Activated naive CD4-positive, alpha-beta T cell treated with anti-CD3 and anti-CD28 coated beads for 36 hours (primary cell): ENCODE results near the gene HDAC5. TPM values are rescaled to one million over a fixed set of nuclear protein-coding genes. Genes with fewer than 3 reads are reported as not detected.
A peak's percentile ranks its signal among the peaks of the same experiment; 100 is the strongest.
"Not testable (repeated sequence)": the region's sequence is repeated elsewhere in the genome, so short reads cannot be mapped to it uniquely, and the experiment has no call there.

ENCODE experiments used
- CTCF ChIA-PET: fragments of 350-600 bp; sonication (Branson Sonifier 250); formaldehyde crosslinking; loops from one replicate; lab custom pipeline; 2021; ENCODE audit warnings: antibody characterized with exemption; lab: Charles Lee
- DNase-seq: peaks from one replicate; pipeline ENCODE4 v3.0.0-alpha.2; 2020
- H3K27ac Mint-ChIP-seq: one replicate; pipeline ENCODE4 v1.8.0; 2021; ENCODE audit warnings: mild to moderate bottlenecking, mixed read lengths
- H3K27me3 Mint-ChIP-seq: one replicate; pipeline ENCODE4 v1.8.0; 2021; ENCODE audit warnings: low read depth, mixed read lengths
- H3K36me3 Mint-ChIP-seq: one replicate; pipeline ENCODE4 v1.8.0; 2021; ENCODE audit warnings: low read depth, mixed read lengths
- H3K4me1 Mint-ChIP-seq: one replicate; pipeline ENCODE4 v1.8.0; 2021; ENCODE audit warnings: low read depth, mixed read lengths
- H3K4me3 Mint-ChIP-seq: one replicate; pipeline ENCODE4 v1.8.0; 2021; ENCODE audit warnings: mild to moderate bottlenecking, moderate library complexity, mixed read lengths
- H3K9me3 Mint-ChIP-seq: one replicate; pipeline ENCODE4 v1.8.0; 2021; ENCODE audit warnings: mixed read lengths
- intact Hi-C: fragments of 100-400 bp; cut with micrococcal nuclease; formaldehyde crosslinking; loops from one replicate; pipeline ENCODE4 v1.15.1; 2023
- total RNA-seq, 2 experiments: library from RNA; stranded (reverse); gene quantifications; one replicate each; pipeline ENCODE4 v1.2.3, GENCODE V29; 2021

The HDAC5 gene
- total RNA-seq, 2 experiments from 2014 or later = 17.9 to 18.9 TPM

DNA sequence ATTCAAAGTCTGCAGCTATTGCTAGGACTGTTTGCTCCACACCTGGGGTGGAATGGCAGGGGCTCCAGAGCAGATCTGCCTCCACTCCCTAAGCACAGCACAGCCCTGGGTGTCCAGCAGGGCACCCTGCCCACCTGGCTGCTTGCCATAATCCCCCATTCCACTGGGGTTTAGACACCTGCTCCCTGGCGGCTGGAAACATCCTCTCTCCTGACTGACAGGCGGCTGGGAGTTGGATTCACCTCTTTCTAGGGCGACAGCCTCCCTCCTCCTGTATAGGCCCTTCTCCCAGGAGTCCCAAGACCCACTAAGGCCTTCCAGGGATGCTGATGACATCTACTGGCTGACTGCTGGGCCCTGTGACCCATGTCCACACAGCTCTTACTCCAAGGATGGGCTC lies 18.0 kb downstream of the HDAC5 start:
- H3K4me1 Mint-ChIP-seq = peaks cover 1% of the 10 kb centered on the region
- H3K9me3 Mint-ChIP-seq = no peaks in the 10 kb centered on the region
- CTCF ChIA-PET = interaction anchor here (0.6 to 1.9 kb wide), 3 partner anchors 10 to 108 kb away, joined by 3 to 5 read pairs (median 3); no protein-coding TSS in a partner anchor
- no peaks in the 10 kb centered on the region for H3K36me3 Mint-ChIP-seq
- no peak for DNase-seq
- no peaks in the 10 kb centered on the region for H3K27me3 Mint-ChIP-seq
- no peak overlapping the region for H3K4me3 Mint-ChIP-seq
- intact Hi-C loops = no loop called here
- no peak overlapping the region for H3K27ac Mint-ChIP-seq

- Mint-ChIP-seq H3K4me3 (no peak overlapping the region), H3K9me3 (no peaks in the 10 kb centered on the region), H3K27me3 (no peaks in the 10 kb centered on the region), H3K4me1 (no peaks in the 10 kb centered on the region), H3K36me3 (no peaks in the 10 kb centered on the region), H3K27ac (no peak overlapping the region)
- CTCF ChIA-PET = interaction anchor here (0.9 kb wide), 1 partner anchor 13 kb away, joined by 3 read pairs; no protein-coding TSS in a partner anchor
- no peak for DNase-seq
- intact Hi-C loops = no loop called here
Measured at GRCh38 chr17:44102849-44103622, 20.4 kb downstream of the HDAC5 start.

DNA sequence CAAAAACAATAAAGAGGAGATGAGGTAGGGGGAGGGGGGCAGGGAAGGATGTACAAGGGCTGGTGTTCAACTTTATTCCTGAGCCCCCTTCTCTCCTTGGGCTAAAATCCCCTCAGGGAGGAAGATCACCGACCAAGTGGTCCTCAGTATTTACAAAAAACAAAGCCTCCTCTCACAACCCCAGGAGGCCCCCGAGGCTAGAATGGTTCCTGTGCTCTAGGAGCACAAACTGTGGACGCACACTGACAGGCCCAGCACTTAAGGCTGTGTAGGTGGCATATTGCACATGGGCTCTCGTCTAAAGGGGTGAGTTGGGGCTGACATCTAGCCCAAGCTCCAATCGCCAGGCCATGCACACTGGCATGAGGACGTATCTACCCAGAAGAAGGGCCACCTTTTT lies 21.6 kb downstream of the HDAC5 start:
- H3K27me3 Mint-ChIP-seq, H3K4me1 Mint-ChIP-seq, H3K27ac Mint-ChIP-seq, H3K4me3 Mint-ChIP-seq, intact Hi-C loops, H3K9me3 Mint-ChIP-seq, DNase-seq, H3K36me3 Mint-ChIP-seq: not testable (repeated sequence)
- CTCF ChIA-PET = interaction anchor here (0.8 to 1.7 kb wide), 2 partner anchors 14 to 18 kb away, joined by 6 read pairs; no protein-coding TSS in a partner anchor

- Mint-ChIP-seq H3K36me3 (no peaks in the 10 kb centered on the region), H3K9me3 (no peaks in the 10 kb centered on the region), H3K27ac (no peak overlapping the region), H3K27me3 (no peaks in the 10 kb centered on the region), H3K4me3 (no peak overlapping the region), H3K4me1 (peaks cover 10% of the 10 kb centered on the region)
- no peak for DNase-seq
- CTCF ChIA-PET = interaction anchor here (0.9 to 1.9 kb wide), 4 partner anchors 13 to 37 kb away, joined by 3 to 5 read pairs (median 3); no protein-coding TSS in a partner anchor
- intact Hi-C loops = no loop called here
Measured at GRCh38 chr17:44097110-44097958, 26.1 kb downstream of the HDAC5 start.

DNA sequence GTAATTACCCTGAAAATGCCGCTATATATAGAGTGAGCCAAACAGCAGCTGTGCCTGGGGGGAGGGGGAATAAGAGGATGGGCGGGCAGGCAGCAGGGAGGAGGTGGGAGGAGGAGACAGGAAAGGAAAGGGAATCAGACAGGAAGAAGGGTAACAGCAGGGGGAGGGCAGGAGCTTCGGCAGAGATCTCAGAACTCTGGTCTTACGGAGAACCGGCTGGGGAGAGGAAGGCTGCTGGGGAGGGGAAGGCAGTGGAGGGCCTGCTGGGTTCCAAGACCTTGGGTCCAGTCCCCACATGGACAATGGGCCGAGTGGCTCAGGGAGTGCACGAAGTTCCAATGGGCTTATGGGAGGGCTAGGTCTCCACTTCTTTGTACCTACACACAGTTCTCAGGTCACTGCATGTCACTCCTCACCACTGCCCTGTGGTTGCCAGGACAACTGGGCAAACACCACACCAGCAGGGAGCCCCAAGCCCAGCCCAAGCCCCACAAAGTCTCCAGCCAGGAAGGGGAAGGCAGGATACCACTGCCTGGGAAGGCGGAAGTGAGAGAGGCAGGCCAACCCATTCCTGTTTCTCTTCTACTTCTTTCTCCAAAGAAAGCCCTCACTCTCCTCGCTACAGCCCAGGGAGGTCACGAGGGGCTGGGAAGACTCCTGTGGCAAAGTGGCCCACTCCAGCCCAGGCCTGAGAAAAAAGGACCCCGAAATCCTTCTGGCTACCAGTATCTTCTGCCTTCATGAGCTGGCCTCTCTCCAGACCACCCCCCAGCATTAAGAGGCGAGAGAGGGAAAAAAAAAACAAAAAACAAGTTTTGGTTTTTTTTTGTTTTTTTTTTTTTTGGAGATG lies 27.6 kb downstream of the HDAC5 start:
- DNase-seq = peak; percentile 15
- CTCF ChIA-PET = interaction anchor here (1.9 kb wide), 1 partner anchor 12 kb away, joined by 5 read pairs; no protein-coding TSS in a partner anchor
- intact Hi-C loops = no loop called here
- Mint-ChIP-seq H3K27ac (no peak overlapping the region), H3K36me3 (no peaks in the 10 kb centered on the region), H3K27me3 (no peaks in the 10 kb centered on the region), H3K4me3 (no peak overlapping the region), H3K9me3 (no peaks in the 10 kb centered on the region), H3K4me1 (peaks cover 10% of the 10 kb centered on the region)

- H3K27ac Mint-ChIP-seq = no peak overlapping the region
- no peaks in the 10 kb centered on the region for H3K36me3 Mint-ChIP-seq
- H3K27me3 Mint-ChIP-seq = no peaks in the 10 kb centered on the region
- DNase-seq = no peak
- intact Hi-C loops = no loop called here
- CTCF ChIA-PET = interaction anchor here (0.7 to 2.5 kb wide), 2 partner anchors 11 to 16 kb away, joined by 3 to 10 read pairs; no protein-coding TSS in a partner anchor
- H3K4me3 Mint-ChIP-seq = no peak overlapping the region
- peaks cover 10% of the 10 kb centered on the region for H3K4me1 Mint-ChIP-seq
- no peaks in the 10 kb centered on the region for H3K9me3 Mint-ChIP-seq
Measured at GRCh38 chr17:44095388-44095646, 28.1 kb downstream of the HDAC5 start.

- H3K36me3 Mint-ChIP-seq = no peaks in the 10 kb centered on the region
- no peak overlapping the region for H3K4me3 Mint-ChIP-seq
Measured at GRCh38 chr17:44094701-44095387, 28.6 kb downstream of the HDAC5 start.

GRCh38 chr17:44093231-44093900 lies 30.1 kb downstream of the HDAC5 start:
- no peaks in the 10 kb centered on the region for H3K36me3 Mint-ChIP-seq
- H3K9me3 Mint-ChIP-seq = no peaks in the 10 kb centered on the region
- intact Hi-C loops = no loop called here
- H3K4me1 Mint-ChIP-seq = peaks cover 10% of the 10 kb centered on the region
- no peaks in the 10 kb centered on the region for H3K27me3 Mint-ChIP-seq
- CTCF ChIA-PET = interaction anchor here (2.5 kb wide), 1 partner anchor 9 kb away, joined by 10 read pairs; no protein-coding TSS in a partner anchor
- no peak overlapping the region for H3K27ac Mint-ChIP-seq
- no peak overlapping the region for H3K4me3 Mint-ChIP-seq
- DNase-seq = no peak

More at GRCh38 chr17:44094701-44095387, 28.6 kb downstream of the HDAC5 start:
- peaks cover 10% of the 10 kb centered on the region for H3K4me1 Mint-ChIP-seq
- H3K9me3 Mint-ChIP-seq = no peaks in the 10 kb centered on the region
- H3K27me3 Mint-ChIP-seq = no peaks in the 10 kb centered on the region
- intact Hi-C loops = no loop called here
- H3K27ac Mint-ChIP-seq = no peak overlapping the region
- no peak for DNase-seq
- CTCF ChIA-PET = interaction anchor here (0.7 to 2.5 kb wide), 2 partner anchors 10 to 16 kb away, joined by 3 to 10 read pairs; no protein-coding TSS in a partner anchor

DNA sequence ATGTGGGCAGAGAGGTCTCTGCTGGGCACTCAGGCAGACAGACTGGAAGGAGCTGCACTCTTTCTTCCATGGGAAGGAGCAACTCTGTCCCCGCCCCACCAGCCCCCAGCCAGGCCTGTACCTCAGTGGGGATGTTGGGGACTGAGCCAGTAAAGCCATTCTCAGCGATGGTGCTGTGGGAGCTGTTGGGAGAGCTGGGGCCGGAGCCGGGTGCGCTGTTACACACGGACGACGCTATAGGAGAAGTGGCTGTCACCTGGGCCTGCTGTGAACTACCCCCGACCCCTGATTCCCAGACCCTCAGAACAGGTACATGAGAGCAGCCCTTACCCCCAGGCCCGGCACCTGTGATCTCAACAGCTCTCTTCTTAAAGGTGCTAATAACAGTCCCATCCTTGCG lies 31.4 kb downstream of the HDAC5 start:
- peaks cover 18% of the 10 kb centered on the region for H3K4me1 Mint-ChIP-seq
- CTCF ChIA-PET = no interaction called here
- H3K27ac Mint-ChIP-seq = no peak overlapping the region
- no peak overlapping the region for H3K4me3 Mint-ChIP-seq
- DNase-seq = no peak
- no peaks in the 10 kb centered on the region for H3K36me3 Mint-ChIP-seq
- intact Hi-C loops = no loop called here
- no peaks in the 10 kb centered on the region for H3K9me3 Mint-ChIP-seq
- H3K27me3 Mint-ChIP-seq = no peaks in the 10 kb centered on the region

DNA sequence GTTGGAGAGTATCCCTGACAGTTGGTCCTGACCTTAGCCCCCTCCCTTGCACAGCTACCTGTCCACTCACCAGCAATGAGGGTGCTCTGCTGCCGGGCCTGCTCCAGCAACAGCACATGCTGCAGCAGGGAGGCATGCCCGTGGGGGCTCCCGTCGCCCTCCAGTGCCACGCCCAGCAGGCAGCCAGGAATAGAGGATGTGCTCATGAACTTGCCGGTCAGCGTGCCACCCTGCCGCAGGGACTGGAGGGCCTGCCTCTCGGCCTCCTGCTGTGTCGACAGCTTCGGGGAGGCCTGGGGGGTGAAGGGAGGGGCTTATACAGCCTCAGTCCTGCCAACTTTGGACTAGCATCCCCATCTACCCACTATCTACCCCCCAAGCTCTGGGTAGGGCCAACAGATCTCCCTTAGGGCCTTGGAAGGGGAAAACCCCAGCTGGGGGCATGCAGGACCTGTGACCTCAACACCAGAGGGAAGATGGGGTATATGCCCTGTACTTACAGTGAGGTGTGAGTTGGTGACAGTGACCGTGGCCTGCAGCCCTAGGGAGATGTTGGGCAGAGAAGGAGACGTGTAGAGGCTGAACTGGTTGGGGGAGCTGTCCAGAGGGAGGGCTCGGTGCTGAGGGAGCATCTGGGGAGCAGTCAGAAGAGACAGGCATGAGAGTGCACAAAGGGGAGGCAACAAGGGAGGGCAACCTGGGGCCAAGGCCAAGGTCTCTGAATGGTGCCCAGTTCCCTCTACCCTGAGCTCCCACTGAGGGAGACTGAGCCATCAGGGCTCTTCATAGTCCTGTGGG lies 32.0 kb downstream of the HDAC5 start:
- intact Hi-C loops = no loop called here
- DNase-seq = no peak
- H3K27me3 Mint-ChIP-seq = no peaks in the 10 kb centered on the region
- no peak overlapping the region for H3K27ac Mint-ChIP-seq
- CTCF ChIA-PET = no interaction called here
- H3K4me3 Mint-ChIP-seq = no peak overlapping the region
- peaks cover 1% of the 10 kb centered on the region for H3K36me3 Mint-ChIP-seq
- no peaks in the 10 kb centered on the region for H3K9me3 Mint-ChIP-seq
- peaks cover 24% of the 10 kb centered on the region for H3K4me1 Mint-ChIP-seq
